NOMO-1 (cell line): ENCODE results near the gene TRAPPC14.

Experiments used
- DNase-seq, 2 experiments: peaks; one replicate each; lab custom pipeline; 2025; ENCODE audit not compliant: unreplicated experiment in 2 of 2; lab: John Stamatoyannopoulos, UW

TRAPPC14 gene

DNA sequence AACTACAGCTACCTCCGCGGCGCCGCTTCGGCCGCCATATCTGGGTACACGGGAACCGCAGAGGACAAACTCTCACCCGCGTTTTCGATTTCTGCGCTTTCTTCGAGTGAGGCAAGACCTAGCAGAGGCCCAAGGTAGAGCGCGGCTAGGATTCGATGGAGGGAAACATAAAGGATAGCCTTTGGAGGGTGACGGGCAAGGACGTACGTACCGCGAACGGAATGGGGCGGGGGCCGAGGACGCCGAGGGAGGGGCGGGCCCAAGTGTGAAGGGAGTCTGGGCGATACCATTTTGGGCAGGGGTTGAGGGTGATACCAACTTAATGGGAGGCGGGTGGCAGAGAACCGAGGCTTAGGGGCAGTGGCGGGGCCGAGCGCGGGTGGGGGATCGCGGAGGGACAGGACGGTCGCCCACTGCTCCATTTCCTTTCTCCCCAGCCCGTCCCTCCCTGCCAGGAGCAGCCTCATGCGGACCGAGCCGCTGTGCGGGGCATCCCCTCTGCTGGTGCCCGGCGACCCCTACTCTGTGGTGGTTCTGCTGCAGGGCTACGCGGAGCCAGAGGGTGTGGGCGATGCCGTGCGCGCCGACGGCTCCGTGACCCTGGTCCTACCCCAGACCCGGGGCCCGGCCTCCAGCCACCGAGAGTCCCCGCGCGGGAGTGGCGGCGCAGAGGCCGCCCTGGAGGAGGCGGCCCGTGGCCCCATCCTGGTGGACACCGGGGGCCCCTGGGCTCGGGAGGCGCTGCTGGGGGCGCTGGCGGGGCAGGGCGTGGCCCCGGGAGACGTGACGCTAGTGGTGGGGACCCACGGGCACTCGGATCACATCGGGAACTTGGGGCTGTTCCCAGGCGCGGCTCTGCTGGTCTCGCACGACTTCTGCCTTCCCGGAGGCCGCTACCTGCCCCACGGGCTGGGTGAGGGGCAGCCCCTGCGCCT is 31.3 kb downstream of the TRAPPC14 start, which contains the start of gene MBLAC1:
TSS of gene MBLAC1 (plus strand) at position 37 of the 935 bp plus-strand sequence. CDS start at position 466, 429 bp downstream.
- DNase-seq, result peak; percentile 92 to 96

DNA sequence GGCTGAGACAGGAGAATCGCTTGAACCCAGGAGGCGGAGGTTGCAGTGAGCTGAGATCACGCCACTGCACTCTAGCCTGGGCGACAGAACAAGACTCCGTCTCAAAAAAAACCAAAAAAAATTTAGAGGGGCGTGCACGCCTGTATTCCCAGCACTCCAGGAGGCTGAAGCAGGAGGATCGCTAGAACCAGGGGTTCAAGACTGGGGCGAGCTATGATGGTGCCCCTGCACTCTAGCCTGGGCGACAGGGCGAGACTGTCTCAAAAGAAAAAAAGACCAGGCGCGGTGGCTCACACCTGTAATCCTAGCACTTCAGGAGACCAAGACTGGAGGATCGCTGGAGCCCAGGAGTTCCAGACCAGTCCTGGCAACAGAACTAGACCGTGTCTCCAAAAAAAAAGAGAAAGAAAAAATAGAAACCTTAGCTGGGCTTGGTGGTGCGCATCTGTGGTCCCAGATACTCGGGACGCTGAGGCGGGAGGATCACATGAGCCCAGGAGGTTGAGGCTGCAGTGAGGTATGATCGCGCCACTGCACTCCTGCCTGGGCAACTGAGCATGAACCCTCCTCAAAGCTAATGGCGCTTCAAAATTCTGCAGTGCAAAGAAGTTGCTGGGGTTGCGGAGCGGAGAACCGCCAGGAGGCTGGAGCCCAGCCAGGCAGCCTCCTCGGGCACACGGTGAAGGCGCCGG is 32.1 kb downstream of the TRAPPC14 start:
- no peak for DNase-seq

DNA sequence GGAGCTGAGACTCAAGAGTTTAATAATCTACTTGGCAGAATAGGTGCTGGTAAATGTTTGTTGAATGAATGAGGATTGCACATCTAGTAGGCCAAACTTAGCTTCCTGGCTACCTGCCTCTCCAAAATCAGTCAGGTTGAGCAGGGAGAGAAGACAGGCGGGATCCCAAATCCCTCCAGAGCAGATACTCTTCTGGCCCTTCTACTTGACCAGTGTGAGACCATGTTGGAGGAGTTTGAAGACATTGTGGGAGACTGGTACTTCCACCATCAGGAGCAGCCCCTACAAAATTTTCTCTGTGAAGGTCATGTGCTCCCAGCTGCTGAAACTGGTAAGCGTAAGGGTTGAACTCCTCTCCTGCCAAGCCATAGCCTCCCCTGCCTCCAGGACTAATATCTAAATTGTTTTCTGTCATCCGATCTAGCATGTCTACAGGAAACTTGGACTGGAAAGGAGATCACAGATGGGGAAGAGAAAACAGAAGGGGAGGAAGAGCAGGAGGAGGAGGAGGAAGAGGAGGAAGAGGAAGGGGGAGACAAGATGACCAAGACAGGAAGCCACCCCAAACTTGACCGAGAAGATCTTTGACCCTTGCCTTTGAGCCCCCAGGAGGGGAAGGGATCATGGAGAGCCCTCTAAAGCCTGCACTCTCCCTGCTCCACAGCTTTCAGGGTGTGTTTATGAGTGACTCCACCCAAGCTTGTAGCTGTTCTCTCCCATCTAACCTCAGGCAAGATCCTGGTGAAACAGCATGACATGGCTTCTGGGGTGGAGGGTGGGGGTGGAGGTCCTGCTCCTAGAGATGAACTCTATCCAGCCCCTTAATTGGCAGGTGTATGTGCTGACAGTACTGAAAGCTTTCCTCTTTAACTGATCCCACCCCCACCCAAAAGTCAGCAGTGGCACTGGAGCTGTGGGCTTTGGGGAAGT is 34.0 kb downstream of the TRAPPC14 start:
- no peak for DNase-seq

DNA sequence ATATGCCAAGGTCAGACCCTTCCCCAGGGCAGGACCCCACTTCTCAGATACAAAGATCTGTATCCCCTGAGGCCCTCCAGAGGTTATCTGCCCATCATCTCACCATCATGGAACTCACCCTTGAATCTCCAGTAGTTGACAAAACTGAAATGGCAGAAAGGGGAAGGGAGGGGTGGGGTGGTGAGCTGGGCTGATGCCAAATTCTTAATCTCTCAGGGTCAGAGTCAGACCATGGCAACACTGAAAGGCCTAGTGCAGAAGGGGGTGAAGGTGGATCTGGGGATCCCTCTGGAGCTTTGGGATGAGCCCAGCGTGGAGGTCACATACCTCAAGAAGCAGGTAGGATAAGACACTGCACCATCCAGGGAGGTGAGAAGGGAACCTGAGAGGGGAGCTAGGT is 36.0 kb downstream of the TRAPPC14 start:
- DNase-seq, result no peak

DNA sequence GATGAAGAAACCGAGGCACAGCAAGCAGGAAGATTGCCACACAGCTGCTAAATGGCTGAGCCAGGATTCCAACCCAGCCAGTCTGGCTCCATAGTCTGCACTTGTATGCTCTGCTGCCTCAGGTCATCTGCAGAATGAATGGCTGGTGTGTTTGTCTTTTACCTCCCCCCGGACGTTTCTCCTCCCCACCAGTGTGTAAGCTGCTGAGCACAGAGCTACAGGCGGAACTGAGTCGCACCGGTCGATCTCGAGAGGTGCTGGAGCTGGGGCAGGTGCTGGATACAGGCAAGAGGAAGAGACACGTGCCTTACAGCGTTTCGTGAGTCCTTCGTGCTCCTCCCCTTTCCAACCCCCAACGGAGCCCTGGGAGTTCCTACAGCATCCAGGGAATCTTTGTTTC is 36.5 kb downstream of the TRAPPC14 start:
- no peak for DNase-seq

DNA sequence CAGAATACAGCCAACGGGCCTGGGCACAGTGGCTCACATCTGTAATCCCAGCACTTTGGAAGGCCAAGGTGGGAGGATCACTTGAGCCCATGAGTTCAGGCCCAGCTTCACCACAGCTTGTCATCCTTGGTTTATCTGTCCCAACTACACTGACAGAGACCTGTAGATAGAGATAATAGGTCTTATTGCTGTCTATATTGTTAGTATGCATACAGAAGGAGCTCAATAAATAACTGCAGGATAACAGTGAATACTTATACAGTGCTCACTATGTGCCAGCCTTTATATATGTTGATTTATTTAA is 37.8 kb downstream of the TRAPPC14 start:
- DNase-seq, result no peak

DNA sequence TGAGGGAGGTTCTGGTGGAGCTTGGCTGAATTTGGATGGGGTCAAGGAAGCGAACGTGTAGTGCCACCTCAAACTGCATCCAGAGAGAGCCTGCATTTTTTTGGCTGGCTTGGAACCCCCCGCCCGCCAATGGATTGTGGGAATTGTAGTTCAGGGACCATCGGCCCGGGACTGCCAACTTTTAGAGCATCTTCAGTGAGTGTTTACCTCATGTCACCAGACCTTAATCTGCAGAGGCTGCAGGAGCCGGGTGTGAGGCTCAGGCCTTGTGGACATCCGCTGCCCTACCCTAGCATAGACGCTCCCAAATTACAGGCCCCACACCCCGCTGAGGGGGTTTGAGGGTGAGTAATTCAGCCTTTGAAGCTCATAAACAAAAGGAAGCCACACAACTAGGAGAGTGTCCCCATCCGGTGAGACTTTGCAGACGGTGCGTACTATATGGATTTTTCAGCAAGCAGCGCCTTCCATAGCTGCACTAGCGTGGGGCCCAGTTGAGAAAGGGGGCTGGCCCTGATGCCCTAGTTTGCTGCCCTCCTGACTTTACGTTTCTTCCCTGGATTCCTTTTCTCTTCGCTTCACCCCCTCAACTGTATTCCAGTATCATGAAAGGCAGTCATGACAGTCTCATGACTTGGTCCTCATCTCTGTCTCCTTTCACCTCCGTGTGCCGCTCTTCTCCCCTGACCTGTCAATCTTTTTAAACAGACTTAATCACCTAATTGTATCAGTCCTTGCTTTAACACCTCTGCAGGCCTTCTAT is 38.4 kb downstream of the TRAPPC14 start:
- DNase-seq, result peak; percentile 76 to 77

DNA sequence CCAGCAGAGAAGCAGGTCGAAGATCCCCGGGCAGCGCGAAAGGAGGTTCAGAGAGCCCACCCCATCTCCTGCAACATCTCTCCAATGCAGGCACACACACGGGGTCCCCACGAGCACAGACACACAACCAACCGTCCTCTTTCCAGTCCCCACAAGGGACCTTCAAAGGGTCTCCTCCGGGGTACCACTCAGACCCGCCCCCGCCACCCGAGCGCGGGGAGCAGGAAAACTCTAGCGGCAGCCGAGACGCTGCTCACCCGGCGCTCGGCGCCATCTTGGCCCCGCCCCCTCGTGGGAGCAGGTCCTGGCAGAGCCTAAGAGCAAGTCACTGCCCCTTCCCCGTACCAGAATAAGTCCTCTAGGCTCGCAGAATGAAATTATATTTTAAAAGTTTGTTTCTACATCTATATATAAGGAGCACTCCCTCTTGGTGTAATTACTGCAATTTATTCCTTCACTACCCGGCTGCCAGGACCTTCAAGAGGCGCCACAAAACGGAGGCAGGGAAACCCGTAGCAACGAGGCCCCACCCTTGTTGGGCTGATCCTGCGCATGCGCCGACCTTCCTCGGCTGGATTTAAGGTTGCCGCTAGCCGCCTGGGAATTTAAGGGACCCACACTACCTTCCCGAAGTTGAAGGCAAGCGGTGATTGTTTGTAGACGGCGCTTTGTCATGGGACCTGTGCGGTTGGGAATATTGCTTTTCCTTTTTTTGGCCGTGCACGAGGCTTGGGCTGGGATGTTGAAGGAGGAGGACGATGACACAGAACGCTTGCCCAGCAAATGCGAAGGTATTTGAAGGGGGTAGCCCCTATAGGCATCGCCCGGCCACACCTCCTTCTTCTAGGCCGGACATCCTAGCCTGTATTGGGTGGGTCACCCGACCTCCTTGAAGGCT is 39.2 kb downstream of the TRAPPC14 start, which contains the start of the genes CNPY4 and TAF6:
TSS of gene CNPY4 (plus strand) at position 563 of the 898 bp plus-strand sequence. CDS start at position 674, 111 bp downstream.
TSS of gene TAF6 (minus strand) at position 287 of the 898 bp plus-strand sequence. CDS start 5,149 bp downstream, outside the sequence.
- DNase-seq, result peak; percentile 94 to 98

DNA sequence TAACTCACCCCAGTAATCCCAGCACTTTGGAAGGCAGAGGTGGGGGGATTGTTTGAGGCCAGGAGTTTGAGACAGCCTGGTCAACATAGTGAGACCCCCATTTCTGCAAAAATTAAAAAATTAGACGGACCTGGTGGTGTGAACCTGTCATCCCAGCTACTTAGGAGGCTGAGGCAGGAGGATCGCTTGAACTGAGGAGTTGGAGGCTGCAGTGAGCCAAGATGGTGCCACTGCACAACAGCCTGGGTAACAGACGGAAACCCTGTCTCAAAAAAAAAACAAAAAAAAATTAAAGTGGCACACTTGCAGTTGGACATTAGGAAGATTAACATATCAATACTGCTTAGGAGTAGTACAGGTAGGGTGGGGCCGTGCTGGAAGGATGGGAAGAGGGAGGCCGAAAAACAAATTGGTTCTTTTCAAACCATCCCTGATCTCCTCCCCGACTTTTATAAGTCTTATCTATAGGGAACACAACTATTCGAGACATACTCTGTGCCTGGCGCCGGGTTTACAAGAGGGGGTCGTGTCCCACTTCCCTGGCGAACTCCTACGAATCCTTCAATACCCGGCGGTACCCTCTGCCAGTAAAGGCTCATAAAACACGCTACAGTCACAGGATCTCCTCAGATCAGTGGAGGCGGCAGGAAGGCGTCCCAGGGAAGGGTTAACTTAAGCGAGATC is 40.0 kb downstream of the TRAPPC14 start:
- DNase-seq, result no peak

DNA sequence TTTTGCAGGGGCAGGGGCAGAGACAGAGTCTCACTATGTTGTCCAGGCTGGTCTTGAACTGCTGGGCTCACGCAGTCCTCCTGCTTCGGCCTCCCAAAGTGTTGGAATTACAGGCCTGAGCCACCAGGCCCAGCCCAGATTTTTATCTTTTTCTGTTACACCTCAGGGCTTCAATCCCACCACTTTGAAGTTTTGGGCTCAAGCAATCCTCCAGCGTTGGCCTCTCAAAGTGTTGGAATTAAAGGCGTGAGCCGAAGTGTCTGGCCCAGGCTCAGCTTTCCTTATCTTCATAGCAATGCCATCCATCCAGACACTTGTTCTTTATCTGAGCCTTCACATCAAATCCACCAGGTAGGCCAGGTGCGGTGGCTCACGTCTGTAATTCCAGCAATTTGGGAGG is 43.5 kb downstream of the TRAPPC14 start:
- DNase-seq, result no peak

DNA sequence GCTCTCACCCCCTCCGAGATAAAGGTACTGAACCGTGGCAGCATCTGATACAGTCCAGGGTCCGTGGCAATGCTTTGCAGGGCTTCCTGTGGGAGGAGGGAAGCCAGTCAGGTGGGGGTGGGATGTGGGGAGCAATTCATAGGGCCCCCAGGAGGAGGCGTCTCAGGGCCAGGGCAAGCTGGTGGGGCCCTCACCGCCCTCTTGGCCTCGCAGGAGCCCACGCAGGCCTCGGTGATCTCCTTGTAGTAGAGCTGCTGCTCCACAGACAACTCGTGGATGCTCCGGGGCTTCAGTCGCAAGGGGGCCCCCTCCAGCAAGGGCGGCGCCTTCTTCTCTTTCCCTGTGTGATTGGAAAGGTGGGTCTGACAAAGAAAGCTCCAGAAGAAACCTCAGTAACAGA is 46.6 kb downstream of the TRAPPC14 start:
- DNase-seq, result no peak

DNA sequence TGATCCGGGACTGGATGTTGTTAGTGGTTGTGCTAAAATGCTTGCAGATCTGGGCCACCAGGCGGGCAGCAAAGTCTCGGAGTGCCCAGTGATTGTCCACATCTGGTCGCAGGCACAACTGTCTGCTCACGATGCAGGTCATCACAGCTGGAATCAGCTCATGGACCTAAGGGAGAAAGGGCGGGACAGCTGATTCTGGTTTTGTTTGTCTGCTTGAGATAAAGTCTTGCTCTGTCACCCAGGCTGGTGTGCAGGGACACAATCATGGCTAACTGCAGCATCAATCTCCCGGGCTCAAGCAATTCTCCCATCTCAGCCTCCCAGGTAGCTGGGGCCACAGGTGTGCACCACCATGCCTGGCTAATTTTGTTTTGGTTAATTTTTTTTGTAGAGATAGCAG is 47.4 kb downstream of the TRAPPC14 start:
- DNase-seq, result no peak

DNA sequence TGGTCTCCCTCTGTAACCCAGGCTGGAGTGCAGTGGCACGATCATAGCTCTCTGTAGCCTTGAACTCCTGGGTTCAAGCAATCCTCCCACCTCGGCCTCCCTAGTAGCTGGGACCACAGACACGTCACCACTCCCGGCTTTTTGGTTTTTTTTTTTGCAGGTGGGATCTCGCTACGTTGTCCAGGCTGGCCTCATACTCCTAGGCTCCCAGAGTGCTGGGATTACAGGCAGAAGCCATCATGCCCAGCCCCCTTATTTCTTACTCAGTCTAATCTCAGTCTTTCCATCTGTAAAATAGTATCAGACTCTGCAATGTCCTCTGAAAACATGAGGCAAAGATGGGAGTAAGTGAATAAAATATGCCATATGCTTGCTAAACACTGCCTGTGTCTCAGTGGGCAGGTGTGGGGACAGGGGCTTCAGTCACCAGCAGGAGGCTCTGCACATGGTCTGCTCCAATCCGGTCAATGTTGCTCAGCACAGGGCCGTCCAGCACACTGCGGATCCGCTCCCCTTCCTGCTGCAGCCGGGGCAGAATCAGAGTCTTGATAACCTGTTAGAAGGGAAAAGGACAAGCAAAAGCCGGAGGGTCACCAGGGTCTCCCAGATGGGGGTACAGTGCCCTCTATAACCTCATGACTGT is 48.9 kb downstream of the TRAPPC14 start:
- DNase-seq, result no peak

DNA sequence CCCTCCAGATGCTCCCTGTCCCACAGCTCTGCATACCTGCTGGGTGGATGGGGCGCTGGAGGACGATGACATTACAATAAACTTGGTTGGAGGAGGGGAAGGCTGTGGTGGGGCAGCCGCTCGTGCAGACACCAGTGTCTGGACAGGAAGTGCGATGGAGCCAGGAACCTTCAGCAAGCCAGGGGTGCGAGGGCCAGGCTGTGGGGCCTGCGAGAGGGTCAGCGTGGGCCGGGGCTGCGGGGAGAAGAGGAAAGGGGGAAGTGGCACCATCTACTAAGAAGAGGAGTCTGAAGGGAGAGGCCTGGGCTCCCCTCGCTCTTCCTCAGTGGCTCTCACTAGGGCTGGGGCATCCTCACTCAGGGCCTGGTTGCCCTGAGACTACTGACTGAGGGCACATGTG is 50.6 kb downstream of the TRAPPC14 start:
- no peak for DNase-seq

DNA sequence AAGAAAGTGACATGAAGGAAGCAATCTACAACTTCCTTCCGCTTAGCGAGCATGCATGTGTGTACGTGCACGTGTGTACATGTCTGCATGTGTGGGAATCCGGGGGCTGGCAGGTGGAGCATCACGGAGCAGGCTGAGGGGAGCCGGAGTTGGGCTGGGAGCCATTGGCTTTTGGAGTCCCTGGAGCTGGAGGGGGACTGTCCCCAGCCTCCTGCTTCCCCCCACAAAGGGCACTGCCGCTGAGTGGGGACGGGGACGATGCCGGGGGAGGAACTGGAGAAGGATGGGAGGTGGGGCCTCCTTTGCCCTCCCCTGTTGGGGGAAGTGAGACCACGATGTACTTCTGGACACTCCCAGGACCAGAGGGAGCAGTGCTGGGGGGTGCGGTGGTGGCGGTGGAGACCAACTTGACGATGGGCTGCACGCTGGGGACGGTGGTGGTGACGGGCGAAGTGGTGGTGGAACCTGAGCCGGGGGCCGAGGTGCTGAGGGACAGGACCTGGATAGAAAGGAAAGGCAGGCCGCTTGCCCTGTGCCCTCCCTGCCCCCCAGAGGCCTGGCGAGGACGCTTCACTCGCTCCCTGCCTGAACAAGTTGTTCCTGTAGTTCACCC is 51.3 kb downstream of the TRAPPC14 start:
- no peak for DNase-seq

DNA sequence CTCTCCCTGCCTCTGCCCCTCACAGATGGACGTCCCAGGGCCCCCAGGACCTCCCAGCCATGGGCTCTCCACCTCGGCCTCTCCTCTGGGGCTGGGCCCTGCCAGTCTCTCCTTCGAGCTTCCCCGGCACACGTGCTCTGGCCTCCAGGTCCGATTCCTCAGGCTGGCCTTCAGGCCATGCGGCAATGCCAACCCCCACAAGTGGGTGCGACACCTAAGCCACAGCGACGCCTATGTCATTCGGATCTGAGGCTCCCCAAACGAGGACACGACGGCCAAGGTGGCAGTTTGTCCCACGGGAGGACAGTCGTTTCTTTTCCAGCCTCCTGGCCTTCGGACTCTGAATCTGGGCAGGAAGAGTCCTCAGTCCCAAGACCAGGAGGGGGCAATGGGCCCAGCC is 51.9 kb downstream of the TRAPPC14 start:
- no peak for DNase-seq

DNA sequence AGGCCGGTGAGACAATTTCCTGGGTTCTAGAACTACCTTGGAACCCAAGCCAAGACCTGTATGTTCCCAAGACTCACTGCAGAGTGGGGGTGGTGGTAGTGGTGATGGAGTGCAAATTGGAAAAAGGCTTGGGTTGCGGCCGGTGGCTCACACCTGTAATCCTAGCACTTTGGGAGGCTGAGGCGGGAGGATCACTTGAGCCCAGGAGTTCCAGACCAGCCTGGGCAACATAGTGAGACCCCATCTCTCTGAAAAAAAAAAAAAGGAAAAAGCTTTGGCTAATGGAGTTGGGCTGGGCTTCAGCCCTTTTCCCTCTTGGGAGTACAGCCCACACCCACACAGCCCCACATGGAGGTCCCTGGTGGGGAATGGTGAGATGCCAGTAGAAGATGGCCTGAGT is 53.0 kb downstream of the TRAPPC14 start:
- DNase-seq, result no peak
